Tibial artery (tissue), 4 donors: ENCODE results near the gene RTN4RL2.

ENCODE experiments used
- DNase-seq, 2 donors: peaks; one replicate each; pipeline ENCODE4 v3.0.0-alpha.2; 2019
- H3K27ac ChIP-seq, 2 donors: fragments of 200-600 bp; sonication (generic) in 1 of 2; 1 replicate in 1 of 2; 2 replicates in 1 of 2; pipeline ENCODE4 v1.5.1; 2018 to 2019; ENCODE audit warnings: mild to moderate bottlenecking in 1 of 2
- H3K27me3 ChIP-seq, 2 donors: fragments of 200-600 bp; sonication (generic) in 1 of 2; one replicate each; pipeline versions ENCODE4 v1.5.1 to v1.6.0; 2016 to 2019
- H3K36me3 ChIP-seq, 3 donors: fragments of 200-600 bp; sonication (generic) in 2 of 3; one replicate each; pipeline ENCODE4 v1.5.1; 2016 to 2019; ENCODE audit warnings: mild to moderate bottlenecking in 2 of 3
- H3K4me1 ChIP-seq, 4 donors: fragments of 200-600 bp; sonication (generic) in 2 of 4; 1 replicate in 3 of 4; 2 replicates in 1 of 4; pipeline ENCODE4 v1.5.1; 2016 to 2019
- H3K4me3 ChIP-seq, 2 donors: fragments of 200-600 bp; sonication (generic) in 1 of 2; 1 replicate in 1 of 2; 2 replicates in 1 of 2; pipeline ENCODE4 v1.5.1; 2018 to 2019; ENCODE audit warnings: mild to moderate bottlenecking in 2 of 2
- H3K9me3 ChIP-seq, 3 donors: fragments of 200-600 bp; sonication (generic) in 1 of 3; one replicate each; pipeline ENCODE4 v1.5.1; 2016 to 2019
- CTCF ChIP-seq, 2 experiments: fragments of 200-600 bp in 1 of 2; fragments of 450-650 bp in 1 of 2; IDR thresholded peaks; one replicate each; pipeline ENCODE4 v1.5.1; 2017 to 2019; ENCODE audit warnings: antibody characterized with exemption in 2 of 2, mild to moderate bottlenecking in 1 of 2, moderate library complexity in 1 of 2
- intact Hi-C: fragments of 100-400 bp; cut with DNase I; formaldehyde crosslinking; loops from one replicate; pipeline ENCODE4 v1.15.0; 2023; ENCODE audit warnings: low total_unique reads

The RTN4RL2 gene

GRCh38 chr11:57432149-57432561 is 28.2 kb upstream of the RTN4RL2 start:
- Histone ChIP-seq H3K4me3 (no peak overlapping the region), H3K9me3 (no peaks in the 10 kb centered on the region), H3K36me3 (no peaks in the 10 kb centered on the region), H3K27ac (no peak overlapping the region), H3K27me3 (no peaks in the 10 kb centered on the region), H3K4me1 (peaks cover 0 to 25% (median 12%) of the 10 kb centered on the region in 4 donors)
- no peak for DNase-seq
- no peak for TF ChIP-seq CTCF (IDR thresholded peaks at IDR 0.05)
- intact Hi-C loops: loop anchor here (10.0 kb wide), 1 partner anchor 87 kb away; no protein-coding TSS in a partner anchor

GRCh38 chr11:57432714-57433163 is 27.6 kb upstream of the RTN4RL2 start:
- intact Hi-C loops: loop anchor here (10.0 kb wide), 1 partner anchor 88 kb away; no protein-coding TSS in a partner anchor
- TF ChIP-seq CTCF (IDR thresholded peaks at IDR 0.05): no peak
- Histone ChIP-seq H3K27me3 (no peaks in the 10 kb centered on the region), H3K27ac (no peak overlapping the region), H3K4me1 (peaks cover 0 to 19% (median 8%) of the 10 kb centered on the region in 4 donors), H3K4me3 (no peak overlapping the region), H3K9me3 (no peaks in the 10 kb centered on the region), H3K36me3 (no peaks in the 10 kb centered on the region)
- DNase-seq: no peak

- no peak for TF ChIP-seq CTCF (IDR thresholded peaks at IDR 0.05)
- intact Hi-C loops: loop anchor here (10.0 kb wide), 1 partner anchor 90 kb away; no protein-coding TSS in a partner anchor
- no peaks in the 10 kb centered on the region for H3K36me3 ChIP-seq
- peaks cover 0 to 12% (median 0%) of the 10 kb centered on the region in 4 donors for H3K4me1 ChIP-seq
- H3K4me3 ChIP-seq: no peak overlapping the region
- no peak for DNase-seq
- no peaks in the 10 kb centered on the region for H3K27me3 ChIP-seq
- no peak overlapping the region for H3K27ac ChIP-seq
- no peaks in the 10 kb centered on the region for H3K9me3 ChIP-seq
These were observed 25.4 kb upstream of the RTN4RL2 start for GRCh38 chr11:57434640-57435546.

GRCh38 chr11:57436031-57436430 is 24.3 kb upstream of the RTN4RL2 start:
- intact Hi-C loops: loop anchor here (10.0 kb wide), 1 partner anchor 91 kb away; no protein-coding TSS in a partner anchor
- Histone ChIP-seq H3K27ac (no peak overlapping the region), H3K4me1 (peaks cover 0 to 12% (median 0%) of the 10 kb centered on the region in 4 donors), H3K36me3 (no peaks in the 10 kb centered on the region), H3K27me3 (no peaks in the 10 kb centered on the region), H3K9me3 (no peaks in the 10 kb centered on the region), H3K4me3 (no peak overlapping the region)
- TF ChIP-seq CTCF (IDR thresholded peaks at IDR 0.05): no peak
- no peak for DNase-seq

- intact Hi-C loops: loop anchor here (10.0 kb wide), 1 partner anchor 94 kb away; no protein-coding TSS in a partner anchor
- no peaks in the 10 kb centered on the region for H3K36me3 ChIP-seq
- H3K9me3 ChIP-seq: no peaks in the 10 kb centered on the region
- no peaks in the 10 kb centered on the region for H3K27me3 ChIP-seq
- H3K4me1 ChIP-seq: peaks cover 0 to 12% (median 0%) of the 10 kb centered on the region in 4 donors
- DNase-seq: no peak
- no peak overlapping the region for H3K27ac ChIP-seq
- no peak for TF ChIP-seq CTCF (IDR thresholded peaks at IDR 0.05)
- no peak overlapping the region for H3K4me3 ChIP-seq
These were observed 21.7 kb upstream of the RTN4RL2 start for GRCh38 chr11:57438345-57439285.
